Activated CD4-positive, alpha-beta T cell treated with anti-CD3 and anti-CD28 coated beads for 48 hours (primary cell): ENCODE results near the gene VGLL4.

Experiments used
- DNase-seq: peaks from one replicate; pipeline ENCODE4 v3.0.0-alpha.2; 2020

VGLL4 gene

DNA sequence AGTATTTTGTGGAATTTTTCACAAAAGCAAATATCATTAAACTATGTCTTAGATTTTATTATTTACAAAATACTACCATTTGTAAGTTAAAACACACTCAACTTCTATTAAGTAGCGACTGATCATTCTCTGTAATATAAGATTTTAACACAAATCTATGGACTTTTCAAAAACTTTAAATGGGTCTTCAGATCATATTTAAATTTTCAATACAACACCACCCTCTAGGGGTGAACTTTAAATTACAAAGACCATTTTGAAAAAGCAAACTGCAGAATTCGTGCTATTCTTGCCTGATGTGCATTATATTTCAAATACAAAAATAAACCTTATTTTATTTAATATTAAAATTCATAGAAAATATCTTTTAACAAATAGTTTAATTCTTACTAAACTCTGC lies 8.2 kb upstream of the VGLL4 start:
- no peak for DNase-seq

DNA sequence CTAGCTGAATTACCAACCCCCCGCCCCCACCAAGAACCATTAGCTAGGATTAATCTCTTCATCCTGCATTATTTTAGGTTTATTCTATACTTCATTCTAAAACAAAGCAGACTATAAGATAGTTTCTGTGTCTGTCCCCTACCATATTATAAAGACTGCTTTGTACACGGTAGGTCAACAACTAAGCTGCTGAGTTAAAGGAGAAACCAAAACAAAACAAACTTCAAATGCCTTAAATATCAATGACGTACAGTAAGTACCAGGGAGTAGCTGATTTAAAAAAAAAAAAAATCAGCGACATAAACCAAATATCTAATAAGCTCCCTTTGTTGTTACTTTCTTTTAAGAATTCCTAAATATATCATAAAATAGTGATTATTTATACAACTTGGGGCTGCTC lies 7.8 kb upstream of the VGLL4 start:
- DNase-seq, result no peak

DNA sequence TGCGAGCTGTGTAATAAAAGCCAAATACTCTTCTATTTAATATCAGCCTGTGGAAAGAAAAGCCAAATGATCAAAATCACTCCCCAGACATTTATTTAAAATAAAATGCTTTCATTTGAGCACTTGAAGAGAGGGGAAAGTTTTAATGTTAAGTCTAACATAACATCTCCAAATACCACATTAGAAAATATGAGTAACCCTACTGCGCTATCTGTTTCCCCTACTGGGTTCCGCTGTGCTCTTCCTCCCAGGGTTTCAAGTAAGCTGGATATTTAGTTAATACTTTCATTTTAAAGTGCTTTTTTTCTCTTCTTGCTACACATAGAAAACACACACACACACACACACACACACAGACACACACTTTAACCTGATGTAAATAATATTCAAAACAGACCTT lies 6.7 kb upstream of the VGLL4 start:
- DNase-seq, result no peak

DNA sequence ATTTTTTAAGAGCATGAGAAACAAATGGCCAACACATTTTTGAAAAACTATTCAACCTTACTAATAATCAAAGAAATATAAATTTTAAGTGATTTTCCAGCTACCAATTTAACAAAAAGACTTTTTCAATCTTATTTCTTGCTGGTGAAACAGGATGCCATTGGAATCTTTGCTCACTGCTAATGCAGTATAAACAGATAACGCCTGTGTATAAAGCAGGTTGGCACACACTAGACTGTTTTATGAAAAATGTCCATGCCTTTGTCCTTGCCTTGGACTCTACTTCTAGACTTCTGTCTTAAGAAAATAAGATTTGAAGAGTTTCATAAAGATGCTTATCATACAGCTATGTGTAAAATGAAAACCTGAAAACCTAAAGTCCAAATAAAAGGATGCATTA lies 5.0 kb upstream of the VGLL4 start:
- no peak for DNase-seq

DNA sequence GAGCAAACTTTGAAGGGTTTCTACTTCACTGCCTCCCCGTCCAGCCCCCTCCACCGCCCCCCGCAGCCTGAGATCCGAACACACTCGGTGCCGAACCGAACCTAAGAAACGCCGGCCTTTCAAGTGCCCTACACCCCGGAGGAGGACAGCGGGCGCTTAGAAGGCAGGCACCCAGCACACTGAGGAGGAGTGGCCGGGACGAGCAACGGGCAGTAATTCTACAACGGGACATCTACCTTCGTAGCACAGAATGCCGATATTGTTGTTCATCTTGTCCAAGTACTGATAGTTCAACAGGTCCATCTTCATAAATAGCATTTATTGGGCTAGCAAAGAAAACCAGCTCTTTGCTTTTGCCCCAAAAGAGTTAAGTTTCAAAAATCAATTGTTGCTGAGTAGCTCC lies 513 bp downstream of the VGLL4 start:
- DNase-seq, result peak; percentile 43

DNA sequence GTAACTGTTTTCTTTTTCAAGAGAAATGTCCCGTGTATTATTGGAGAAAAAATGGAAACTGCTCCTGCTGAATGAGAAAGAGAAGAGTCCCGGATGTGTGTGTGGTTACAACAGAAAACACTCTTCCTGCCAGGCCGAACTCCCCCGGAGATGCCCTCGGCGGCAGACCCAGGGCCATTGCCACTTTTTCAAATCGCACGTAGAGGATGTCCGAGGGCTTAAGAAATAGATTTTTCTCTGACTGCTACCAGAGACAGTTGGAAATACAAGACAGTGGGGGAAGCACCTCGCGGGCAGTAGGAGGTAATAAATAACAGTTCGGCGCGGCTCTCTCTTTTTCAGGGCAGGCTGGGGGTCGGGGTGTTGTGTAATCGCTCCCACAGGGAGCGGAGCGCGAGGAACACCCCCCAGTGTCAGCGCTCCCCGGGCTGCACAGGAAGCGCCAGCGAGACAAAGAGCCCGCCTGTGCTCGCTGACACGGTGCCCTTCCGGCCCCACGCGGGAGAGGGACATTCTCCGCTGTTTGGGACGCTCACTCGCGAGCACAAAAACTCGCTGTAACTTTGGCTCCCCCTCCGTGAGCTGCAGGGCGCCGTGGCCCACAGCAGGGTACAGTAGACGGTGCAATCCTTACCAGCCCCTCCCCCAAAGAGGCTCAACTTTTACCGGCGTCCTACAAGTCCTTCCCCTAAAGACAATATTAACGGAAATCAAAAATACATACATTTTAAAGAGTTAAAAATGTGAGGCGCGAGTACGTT lies 1.1 kb downstream of the VGLL4 start:
- DNase-seq, result peak; percentile 76

DNA sequence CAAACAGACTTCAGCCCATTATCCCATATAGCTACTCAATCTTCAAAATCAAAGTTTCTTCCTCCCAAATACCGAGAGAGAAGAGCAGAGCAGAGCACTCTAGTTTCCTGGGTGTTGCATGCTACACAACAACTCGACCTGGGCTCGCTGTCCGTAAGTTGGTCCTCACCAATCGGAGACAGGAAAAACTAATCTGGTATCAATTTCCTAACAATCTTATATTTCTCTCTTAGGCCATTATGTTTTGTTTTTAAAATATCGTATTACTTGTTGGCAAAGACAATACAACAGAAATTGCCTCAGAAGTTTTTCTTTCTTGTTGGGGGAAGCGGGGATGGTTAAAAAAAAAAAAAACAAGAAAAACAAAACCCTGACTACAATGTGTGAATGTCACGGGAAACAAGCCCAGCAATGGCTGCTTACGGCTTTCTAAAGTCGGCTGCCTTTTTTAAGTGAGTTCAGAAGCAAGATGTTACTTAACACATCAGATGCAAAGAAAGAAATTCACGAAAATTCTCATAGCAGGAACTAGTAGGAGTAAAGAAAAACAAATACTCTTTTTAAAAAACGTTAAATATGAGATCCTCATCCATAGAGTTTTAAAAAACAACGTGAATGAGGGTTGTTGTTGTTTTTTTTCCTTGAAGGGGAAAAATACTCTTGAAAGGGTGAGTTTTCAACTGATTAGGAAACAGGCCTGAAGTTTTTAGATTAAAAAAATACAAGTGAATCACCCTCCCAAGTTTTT lies 1.9 kb downstream of the VGLL4 start:
- no peak for DNase-seq

DNA sequence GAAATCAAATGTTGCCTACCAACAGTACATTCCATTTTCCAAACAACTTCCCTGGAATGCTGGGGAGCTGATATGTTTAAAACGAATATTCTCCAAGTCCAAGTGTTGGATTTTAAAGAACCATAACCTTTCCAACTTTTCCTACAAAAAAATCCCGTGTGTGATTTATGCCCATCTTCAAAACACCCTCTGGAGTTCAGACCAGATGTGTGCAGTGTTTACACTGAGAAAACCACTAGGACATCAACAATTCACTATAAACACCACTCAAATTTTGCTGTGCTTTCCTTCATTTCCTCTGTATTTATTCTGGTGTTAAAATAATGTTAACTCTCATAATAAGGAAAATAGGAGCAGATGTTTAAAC lies 2.4 kb downstream of the VGLL4 start:
- DNase-seq, result no peak

DNA sequence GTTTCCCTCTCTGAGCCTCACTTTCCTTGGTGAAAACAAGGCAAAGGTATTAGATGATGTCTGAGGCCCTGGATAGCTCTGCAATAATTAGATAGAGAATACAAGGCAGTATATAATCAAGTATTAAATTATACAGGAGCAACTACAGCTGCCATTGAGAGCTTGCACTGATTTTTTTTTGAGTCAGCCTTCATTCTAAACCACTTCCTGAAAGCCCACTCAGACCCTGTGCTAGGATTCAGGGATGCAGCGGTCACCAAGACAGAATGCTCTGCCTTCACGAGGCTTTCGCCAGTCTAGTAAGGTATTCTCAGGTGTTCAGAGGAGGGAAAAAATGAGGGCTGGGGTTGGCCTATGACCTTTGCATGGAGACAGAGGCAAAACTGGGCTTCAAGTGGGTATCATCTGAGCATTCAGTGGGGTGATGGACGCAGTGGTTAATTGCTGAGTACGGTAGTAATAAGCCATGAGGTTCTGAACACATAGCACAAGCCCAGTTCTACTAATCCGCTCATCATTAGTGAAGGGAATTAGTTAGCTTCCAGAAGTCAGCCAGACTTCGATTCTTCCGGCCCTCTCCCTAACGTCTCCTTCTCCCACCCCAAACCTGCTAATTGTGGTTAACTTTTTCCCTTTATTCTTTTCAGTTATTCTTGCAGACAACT lies 3.6 kb downstream of the VGLL4 start:
- DNase-seq, result no peak

DNA sequence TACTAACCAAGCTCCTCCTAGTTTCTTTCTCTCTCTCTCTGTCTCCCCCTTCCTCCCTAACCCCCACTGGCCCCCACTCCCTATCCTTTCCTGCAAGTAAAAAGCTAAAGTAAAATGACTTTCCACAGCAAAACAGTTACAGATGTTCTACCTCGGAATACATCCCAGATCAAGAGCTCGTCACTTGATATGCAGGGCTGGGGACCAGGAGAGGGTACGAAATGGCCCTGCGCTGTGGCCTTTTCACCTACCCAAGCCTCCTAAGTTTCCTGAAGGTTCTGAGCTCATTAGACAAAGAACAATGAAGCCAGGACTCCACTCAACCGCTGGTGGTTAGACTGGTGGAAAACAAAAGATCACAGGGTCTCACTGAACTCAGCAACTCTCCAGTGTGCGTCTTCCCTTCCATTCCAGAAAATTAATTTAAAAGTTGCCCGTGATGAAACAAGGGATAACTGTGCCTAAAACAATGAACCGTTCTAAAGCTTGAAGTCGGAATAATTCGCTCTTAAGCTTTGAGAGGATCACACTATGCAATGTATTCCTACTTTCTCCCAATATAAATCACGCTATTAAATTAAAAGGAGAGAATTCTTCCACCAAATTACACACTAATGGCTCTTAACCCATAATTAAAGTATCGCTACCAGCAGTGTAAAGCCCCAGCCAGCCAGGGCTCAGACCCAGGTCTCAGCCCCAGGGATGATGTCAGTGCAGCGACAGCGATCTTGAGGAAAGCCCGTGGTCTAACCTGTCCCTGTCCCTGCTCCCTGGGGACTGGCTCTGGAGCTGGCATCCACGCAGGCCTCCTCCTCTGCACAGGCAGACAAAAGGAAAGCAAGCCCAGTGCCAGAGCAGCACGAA lies 5.0 kb downstream of the VGLL4 start:
- no peak for DNase-seq

DNA sequence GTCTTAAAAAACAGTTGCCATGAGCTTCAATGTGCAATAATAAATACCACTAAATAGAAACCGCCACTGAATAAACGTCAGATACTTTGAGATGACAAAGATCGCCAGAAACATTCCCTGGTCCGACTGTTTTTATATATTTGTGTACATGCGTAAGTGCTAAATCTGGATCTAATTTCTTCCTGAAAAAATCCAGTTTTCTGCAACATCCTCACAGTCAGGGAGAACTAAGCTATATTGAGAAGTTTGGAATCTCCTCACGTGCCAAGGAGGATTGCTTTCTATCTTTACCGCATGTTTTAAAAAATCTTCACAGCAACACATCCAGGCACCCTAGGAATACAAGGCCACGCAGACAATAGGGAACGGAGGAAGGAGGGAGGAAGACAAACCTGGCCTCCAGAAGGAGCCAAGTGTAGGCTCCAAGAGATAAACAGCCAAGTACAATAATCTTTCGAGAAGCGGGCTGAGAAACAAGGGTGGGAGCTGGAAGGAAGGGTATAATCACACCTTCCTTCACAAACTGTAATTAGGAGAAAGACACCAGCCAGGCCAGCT lies 5.7 kb downstream of the VGLL4 start:
- no peak for DNase-seq

DNA sequence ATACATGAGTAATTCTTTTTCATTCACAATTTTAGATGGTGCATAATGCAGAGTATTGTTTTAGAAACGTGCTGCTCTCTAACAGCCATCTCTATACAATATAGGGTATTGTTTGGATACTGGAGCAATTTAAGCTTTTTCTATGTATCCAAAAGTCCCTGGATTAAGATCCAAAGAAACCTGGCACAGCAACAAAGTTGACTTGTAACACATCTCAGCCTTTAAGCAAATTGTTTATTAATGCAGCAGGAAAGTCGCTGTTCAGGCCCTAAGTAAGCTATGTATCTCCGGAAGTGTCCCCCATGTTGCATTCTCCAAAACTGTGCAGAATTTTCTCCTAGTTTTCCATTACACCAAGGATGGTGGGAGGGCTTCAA lies 7.3 kb downstream of the VGLL4 start:
- no peak for DNase-seq

DNA sequence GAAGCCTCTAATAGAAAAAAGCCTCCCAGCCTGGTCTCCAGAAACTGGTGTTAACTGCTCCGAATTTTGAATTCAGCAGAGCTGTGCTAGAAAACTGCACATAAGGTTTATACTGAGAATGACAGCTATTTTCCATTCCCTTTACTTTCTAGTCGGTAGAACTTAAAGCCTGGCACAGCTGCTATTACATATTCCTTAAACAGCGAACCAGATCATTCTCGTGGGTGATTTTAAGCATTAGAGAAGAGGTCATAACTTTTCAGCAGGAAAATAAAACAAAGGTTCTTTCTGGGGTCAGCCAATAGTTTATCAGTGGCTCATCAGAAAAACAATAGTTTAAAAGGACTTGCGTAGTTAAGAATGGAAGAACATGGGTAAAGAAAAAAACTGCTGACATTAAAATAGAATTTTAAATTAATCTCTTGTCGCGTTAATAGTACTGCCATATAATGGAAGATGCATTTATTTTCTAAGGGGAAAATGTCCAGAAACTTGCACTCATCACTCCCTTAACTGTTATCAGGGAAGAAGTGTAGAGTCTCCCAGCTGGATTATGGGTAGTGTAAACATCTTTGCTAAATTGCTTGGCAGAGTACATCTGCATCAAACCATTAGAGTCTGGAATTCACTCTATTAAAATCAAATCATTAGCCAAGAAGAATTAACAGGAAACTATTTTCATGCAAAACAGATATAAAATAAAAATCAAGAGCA lies 7.9 kb downstream of the VGLL4 start:
- no peak for DNase-seq

DNA sequence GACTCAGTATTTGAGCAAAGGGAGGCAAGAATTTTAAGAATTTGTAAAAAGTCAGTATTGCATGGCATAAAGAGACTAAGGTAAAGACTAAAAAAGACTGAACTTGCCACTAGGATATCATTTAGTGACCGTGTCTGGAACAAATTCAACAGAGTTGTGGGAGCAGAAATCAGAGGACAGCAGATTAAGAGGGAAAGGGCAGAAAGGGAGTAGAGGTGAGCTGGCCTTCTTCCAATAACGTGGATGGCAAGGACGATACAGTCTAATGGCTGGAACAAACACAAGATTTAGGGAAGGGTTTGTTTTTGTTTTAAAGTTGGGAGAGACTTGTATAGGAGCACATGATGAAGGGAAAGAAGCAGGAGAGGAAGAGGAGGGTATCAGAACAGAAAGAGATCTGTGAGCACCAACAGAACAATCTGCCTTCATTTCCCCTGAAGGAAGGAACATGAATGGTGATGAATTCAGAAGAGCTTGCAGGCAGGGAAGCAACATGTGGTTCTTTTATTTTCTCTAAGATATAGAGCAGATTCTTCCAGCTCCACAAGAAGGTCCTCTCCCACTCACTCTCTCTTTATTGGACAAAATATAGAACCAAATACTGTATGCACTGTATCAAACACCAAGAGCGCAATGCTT lies 8.6 kb downstream of the VGLL4 start:
- DNase-seq, result no peak

DNA sequence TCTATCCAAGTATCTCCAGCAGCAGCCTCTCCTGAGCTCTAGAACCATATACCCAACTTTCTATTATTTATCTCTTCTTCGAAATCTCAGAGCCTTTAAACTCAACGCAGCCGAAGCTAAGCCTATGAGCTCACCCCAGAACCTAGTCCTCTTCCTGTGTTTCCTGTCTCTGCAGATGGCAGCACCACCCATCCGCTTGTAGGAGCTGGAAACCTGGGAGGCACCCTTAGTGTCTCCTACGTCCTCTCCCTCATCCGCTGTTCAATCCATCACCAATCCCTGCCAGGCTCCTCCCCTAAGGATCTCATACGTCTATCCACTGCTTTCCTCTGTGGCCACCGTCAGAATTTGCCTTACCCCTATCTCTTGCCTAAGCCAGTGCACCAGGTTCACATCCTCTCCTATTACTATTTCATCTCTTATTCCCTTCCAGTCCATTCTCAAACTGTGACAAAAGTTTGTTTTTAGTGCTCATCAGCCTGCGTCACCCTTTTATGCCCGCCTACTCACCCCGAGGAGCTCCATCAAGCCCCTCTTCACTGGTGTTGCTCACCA lies 9.6 kb downstream of the VGLL4 start:
- DNase-seq, result no peak

DNA sequence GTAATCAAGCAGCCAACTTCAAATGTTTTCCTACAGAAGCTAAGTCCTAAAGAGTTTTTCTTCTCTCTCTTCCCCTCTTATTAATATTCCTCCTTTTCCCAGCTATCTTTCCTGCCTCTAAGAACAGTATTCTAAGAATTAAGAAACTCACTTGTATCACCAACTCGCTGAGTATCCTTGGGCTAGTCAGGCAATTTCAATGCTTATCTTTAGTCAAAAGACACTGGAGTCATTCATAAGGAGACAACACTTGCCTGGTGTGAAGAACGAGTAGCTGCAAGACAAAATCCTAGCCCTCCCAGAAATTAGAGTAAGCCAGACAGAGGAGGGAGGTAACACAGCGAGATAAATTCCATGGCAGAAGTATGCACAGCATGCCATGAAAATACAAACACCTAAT lies 10.7 kb downstream of the VGLL4 start:
- no peak for DNase-seq

DNA sequence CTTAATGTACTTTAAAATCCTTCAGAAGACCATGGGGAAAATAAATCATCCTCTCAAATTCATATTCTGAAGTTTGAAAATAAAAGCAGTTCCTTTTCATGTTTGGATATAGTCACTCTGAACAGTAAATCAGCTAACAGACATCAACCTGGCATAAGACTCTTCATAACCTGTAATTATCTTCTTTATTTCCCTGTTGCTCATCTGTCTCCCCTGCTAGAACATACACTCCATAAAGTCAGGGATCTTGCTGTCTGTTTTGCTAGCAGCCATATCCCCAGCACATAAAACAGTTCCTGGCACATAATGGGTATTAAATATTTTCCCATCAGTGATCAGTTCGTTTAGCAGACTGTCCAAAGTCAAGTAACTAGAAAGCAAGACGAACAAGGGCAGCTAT lies 11.2 kb downstream of the VGLL4 start:
- DNase-seq, result no peak

DNA sequence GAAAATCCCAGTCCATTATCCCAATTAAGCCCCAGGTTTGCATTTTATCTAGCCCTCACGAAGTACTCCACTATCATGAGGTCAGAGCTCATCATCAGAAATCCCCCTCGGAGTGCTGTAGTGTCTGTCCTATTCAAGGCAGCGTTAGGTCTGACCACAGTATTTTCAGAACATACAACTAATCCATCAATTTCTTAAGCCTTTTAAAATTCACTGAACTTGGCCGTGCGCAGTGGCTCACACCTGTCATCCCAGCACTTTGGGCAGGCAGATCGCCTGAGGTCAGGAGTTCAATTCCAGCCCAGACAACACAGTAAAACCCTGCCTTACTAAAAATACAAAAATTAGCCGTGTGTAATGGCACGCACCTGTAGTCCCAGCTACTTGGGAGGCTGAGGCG lies 11.9 kb downstream of the VGLL4 start:
- DNase-seq, result no peak

DNA sequence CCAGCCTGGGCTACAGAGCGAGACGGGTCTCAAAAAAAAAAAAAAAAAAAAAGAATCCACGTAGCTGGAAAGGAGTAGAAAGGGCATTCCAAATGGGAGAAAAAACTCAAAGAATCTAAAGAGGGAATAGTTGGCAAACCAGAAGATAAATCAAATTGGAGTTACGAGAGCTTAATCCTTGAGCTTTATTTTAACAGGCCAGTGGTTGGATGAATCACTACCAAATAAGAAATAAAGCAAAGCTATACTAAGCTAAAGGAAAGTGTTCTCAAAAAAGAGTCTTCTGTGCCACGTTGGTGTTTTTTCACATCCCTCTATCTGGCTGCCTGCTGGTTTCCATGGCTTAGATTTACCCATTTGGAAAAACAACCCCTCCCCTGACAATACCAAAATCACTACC lies 14.0 kb downstream of the VGLL4 start:
- no peak for DNase-seq

DNA sequence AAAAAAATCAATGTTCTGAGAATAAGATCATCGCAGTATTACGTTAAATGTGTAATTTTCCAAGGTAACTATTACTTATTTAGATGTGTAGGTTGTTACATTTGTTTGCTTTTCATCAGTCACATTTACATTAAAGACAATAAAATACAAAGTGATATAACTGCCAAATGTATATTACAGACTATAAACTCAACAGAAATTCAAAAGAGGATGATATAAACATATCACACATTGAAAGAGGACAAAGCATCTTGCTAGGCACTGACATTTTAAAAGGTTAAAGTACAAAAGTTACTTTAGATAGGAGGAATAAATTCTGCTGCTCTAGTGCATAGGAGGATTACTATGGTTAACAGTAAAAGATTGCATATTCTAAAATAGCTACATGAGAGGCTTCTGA lies 16.1 kb downstream of the VGLL4 start:
- no peak for DNase-seq

DNA sequence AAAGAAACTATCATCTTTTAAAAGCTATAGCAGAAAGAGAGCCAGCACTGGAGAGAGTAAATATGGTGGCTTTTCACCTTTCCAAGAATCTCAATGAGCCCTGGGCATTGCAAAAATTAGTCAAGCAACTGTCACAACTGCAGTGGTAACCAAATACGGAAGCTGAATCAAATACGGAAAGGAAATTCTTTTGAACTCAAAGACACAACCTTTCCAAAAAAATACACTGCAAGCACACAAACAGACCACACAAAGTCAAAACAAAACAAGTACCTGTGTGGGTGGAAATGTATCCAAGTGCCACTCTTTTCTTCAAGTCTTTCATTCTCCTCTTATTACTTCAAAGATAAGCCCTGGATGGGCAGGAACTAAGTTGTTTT lies 17.6 kb downstream of the VGLL4 start:
- peak; percentile 27 for DNase-seq
